ENCODE measurements around the gene SLC6A8.

SLC6A8 gene

DNA sequence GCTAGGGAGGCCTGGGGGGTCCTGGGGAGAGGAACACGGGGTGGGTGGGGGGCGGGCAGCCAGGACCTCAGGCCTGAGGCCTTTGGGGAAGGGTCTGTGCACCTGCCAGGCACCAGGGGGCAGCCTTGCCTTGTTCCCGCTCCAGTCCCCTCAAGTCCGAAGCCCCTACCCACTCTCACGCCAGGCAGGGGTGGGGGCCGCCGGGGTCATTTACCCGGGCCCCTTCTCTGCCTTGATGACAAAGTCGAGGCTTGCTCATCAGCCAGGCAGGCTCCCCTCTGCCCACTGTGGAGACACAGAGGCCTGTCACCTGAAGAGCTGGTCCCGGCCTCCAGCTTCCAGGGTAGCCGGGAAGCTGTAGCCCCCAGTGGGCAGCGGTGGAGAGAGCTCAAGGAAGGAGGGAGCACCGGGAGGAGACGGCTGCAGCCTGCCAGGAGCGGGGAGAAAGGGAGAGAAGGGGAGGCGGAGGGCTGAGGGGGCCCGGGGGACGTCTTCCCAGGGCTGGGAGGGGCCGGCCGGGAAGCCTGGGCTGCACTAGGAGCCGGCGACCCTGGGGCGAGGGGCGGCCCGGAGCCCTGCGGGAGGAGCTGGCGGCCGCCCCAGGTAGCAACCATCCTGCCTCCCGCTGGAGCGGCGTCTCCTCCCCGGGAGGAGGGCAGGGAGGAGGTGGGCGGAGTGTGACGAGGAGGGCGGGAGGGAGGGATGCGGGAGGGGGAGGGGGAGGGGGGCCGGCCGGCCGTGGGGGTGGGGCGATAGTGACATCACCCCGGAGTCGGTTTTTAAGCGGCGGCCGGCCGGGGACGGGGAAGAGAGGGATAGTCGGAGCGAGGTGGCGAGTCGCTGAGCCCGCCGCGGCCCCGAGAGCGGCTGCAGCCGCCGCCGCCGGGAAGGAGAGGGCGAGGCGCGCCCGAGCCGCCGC is at the start of gene SLC6A8:
Gene SLC6A8 (plus strand): TSS at position 806 of the 919 bp plus-strand sequence. CDS start 649 bp downstream, outside the sequence.
- TF ChIP-seq, protein P1, sequence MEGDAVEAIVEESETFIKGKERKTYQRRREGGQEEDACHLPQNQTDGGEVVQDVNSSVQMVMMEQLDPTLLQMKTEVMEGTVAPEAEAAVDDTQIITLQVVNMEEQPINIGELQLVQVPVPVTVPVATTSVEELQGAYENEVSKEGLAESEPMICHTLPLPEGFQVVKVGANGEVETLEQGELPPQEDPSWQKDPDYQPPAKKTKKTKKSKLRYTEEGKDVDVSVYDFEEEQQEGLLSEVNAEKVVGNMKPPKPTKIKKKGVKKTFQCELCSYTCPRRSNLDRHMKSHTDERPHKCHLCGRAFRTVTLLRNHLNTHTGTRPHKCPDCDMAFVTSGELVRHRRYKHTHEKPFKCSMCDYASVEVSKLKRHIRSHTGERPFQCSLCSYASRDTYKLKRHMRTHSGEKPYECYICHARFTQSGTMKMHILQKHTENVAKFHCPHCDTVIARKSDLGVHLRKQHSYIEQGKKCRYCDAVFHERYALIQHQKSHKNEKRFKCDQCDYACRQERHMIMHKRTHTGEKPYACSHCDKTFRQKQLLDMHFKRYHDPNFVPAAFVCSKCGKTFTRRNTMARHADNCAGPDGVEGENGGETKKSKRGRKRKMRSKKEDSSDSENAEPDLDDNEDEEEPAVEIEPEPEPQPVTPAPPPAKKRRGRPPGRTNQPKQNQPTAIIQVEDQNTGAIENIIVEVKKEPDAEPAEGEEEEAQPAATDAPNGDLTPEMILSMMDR (conservative IDR thresholded peaks at IDR 0.05): peak; percentile 29; the same call in 1 of the 2 replicates
- peak within 1 kb of the TSS; percentile 73 for H3K27ac ChIP-seq

DNA sequence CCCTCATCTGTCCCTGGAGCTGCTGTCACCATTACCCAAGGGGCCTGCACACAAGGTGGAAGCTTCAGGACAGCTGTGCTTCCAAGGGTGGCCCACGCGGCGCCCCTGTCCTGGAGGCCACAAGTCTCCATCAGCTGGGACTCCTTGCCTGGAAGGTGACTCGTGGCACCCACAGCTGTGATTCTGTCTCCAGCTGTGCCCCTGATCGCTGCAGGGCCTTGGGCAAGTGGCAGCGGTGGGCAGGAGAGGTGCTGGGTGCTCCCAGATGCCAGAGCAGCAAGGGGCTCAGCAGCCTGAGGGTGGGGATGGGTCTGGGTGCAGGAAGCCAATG is 49.7 kb upstream of the SLC6A8 start:
- H3K27ac ChIP-seq: no peak overlapping the region
- TF ChIP-seq, protein P1 (conservative IDR thresholded peaks at IDR 0.05): no peak

GRCh38 chrX:153638436-153639176 is 49.1 kb upstream of the SLC6A8 start:
- TF ChIP-seq, protein P1 (conservative IDR thresholded peaks at IDR 0.05): no peak

GRCh38 chrX:153639177-153640044 is 48.3 kb upstream of the SLC6A8 start:
- no peak overlapping the region for H3K27ac ChIP-seq
- TF ChIP-seq, protein P1 (conservative IDR thresholded peaks at IDR 0.05): no peak

More at GRCh38 chrX:153638436-153639176, 49.1 kb upstream of the SLC6A8 start:
- H3K27ac ChIP-seq: no peak overlapping the region

DNA sequence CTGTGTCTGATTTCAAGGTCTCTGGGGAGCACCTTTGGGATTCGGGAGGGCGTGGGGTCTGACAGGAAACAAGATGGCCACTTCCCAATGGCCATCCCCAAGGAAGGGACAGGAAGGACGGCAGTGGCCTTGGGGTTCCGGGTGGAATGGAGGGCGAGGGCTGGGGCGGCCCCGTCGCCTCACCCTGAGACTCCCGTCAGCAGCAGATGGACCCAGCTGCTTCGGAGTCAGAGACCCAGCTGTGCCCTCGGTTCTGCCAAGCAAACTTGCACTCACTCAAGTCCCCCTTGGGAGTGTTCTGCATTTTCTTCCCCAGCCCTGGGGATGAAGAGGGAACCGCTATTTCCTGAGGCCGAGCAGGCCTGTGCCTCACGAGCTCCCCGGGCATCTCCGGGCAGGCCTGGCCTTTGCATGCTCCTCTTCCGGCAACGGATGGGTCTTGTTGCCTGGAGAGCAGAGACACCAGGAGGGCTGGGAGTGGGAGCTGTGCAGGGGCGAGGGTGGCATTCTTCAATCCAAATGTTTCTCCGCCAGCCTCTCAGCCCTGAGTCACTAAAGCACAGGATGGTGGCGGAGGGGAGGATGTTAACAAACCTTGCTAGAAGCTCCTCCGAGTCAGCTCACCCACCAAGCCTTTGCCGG is 47.6 kb upstream of the SLC6A8 start:
- TF ChIP-seq, protein P1 (conservative IDR thresholded peaks at IDR 0.05): no peak
- H3K27ac ChIP-seq: no peak overlapping the region

DNA sequence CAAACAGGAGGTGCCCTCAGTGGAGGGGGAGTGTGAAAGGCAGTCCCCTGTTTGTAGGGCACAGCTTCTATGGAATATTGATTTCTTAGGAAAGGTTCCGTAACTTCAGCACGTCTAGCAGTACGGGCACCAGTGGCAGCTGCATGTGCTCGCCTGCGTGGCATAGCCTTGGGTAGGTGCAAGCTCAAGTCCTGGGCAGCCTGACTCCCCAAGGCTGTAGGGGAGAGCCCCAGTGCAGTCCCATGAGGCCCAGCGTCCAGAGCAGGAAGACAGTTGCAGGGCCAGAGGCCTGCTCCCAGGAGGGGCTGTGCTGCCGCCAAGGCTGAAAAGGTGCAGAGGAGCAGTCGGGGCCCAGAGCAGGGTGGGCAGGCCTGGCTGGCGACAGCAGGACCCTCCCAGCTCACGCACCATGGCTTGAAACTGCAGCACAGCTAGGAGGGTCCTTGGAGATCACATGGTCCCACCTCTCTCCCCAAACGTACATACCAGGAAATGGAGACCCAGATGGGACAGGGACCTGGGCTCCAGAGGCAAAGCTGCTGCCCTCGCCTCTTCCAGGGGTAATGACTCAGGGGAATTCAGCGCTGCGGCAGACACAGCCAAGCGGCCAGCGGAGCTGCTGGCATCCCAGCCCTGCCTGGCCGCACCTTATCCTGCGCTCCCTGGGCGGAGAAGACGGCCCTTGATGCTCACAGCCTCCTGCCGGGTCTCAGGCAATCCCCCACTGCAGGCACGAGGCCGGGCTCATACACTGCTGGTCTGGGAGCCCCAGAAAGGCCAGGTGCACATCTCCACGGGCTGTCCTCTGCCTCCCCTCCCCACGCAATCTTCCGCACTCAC is 46.8 kb upstream of the SLC6A8 start:
- TF ChIP-seq, protein P1 (conservative IDR thresholded peaks at IDR 0.05): no peak
- H3K27ac ChIP-seq: no peak overlapping the region

Data from VCaP (cell line).